HEK293 (cell line): ENCODE measurements around the gene SLC26A1.

Source experiments
- CTCF ChIA-PET: fragments of 350-600 bp; formaldehyde crosslinking; extraction: SDS; loops from one replicate; lab custom pipeline; 2021; ENCODE audit warnings: antibody characterized with exemption; lab: Yijun Ruan, JAX
- POLR2A ChIA-PET: fragments of 300-600 bp; formaldehyde crosslinking; extraction: SDS; loops from one replicate; lab custom pipeline; 2020; ENCODE audit warnings: antibody characterized with exemption, inconsistent platforms; lab: Yijun Ruan, JAX
- H3K27ac ChIP-seq: fragments of 200-500 bp; sonication (Bioruptor generic); 2 replicates; pipeline ENCODE4 v1.5.1; 2014; ENCODE audit warnings: low read depth, low read length, control low read depth, inconsistent platforms; ENCODE audit errors: extremely low read depth
- H3K36me3 ChIP-seq, 2 experiments: fragments of 200-500 bp in 1 of 2; sonication (Bioruptor generic) in 1 of 2; 1 replicate in 1 of 2; 2 replicates in 1 of 2; pipeline ENCODE4 v1.5.1; 2014 to 2017; ENCODE audit warnings: inconsistent platforms in 2 of 2, low read length in 2 of 2; ENCODE audit not compliant: control insufficient read depth in 2 of 2, insufficient read depth in 1 of 2
- H3K4me1 ChIP-seq: fragments of 200-500 bp; sonication (Bioruptor generic); 2 replicates; pipeline ENCODE4 v1.5.1; 2014; ENCODE audit warnings: mild to moderate bottlenecking, low read length, inconsistent platforms; ENCODE audit not compliant: control insufficient read depth, insufficient read depth
- H3K4me3 ChIP-seq: 2 replicates; pipeline ENCODE4 v1.5.1; 2011; ENCODE audit warnings: low read depth, mild to moderate bottlenecking, control low read depth, low read length, moderate library complexity
- H3K9me3 ChIP-seq: fragments of 200-500 bp; sonication (Bioruptor generic); 2 replicates; pipeline ENCODE4 v1.5.1; 2014; ENCODE audit warnings: low read depth, low read length, inconsistent platforms; ENCODE audit not compliant: control insufficient read depth, insufficient read depth
- HOXC10 ChIP-seq: sonication (generic); formaldehyde crosslinking; IDR thresholded peaks from 2 replicates; pipeline ENCODE4 v1.8.1; 2023; ENCODE audit warnings: mild to moderate bottlenecking, missing genetic modification reagents
- KLF16 ChIP-seq: fragments of 450-650 bp; formaldehyde crosslinking; IDR thresholded peaks from 2 replicates; pipeline ENCODE4 v1.5.1; 2017; ENCODE audit warnings: missing biosample characterization, missing genetic modification characterization
- ZBTB17 ChIP-seq: fragments of 450-650 bp; formaldehyde crosslinking; IDR thresholded peaks from 2 replicates; pipeline ENCODE4 v1.5.1; 2016; ENCODE audit warnings: missing biosample characterization, missing genetic modification characterization
- ZBTB20 ChIP-seq: fragments of 450-650 bp; formaldehyde crosslinking; IDR thresholded peaks from 2 replicates; pipeline ENCODE4 v1.5.1; 2016; ENCODE audit warnings: missing biosample characterization, missing genetic modification characterization
- ZBTB48 ChIP-seq: fragments of 450-650 bp; formaldehyde crosslinking; IDR thresholded peaks from 2 replicates; pipeline ENCODE4 v1.5.1; 2016; ENCODE audit warnings: missing biosample characterization, missing genetic modification characterization
- ZFHX2 ChIP-seq: fragments of 450-650 bp; formaldehyde crosslinking; conservative IDR thresholded peaks from 2 replicates; pipeline ENCODE4 v1.5.1; 2016; ENCODE audit warnings: missing biosample characterization, missing genetic modification characterization
- ZFP37 ChIP-seq: fragments of 450-650 bp; formaldehyde crosslinking; IDR thresholded peaks from 2 replicates; pipeline ENCODE4 v1.5.1; 2016; ENCODE audit warnings: missing biosample characterization, missing genetic modification characterization
- ZNF10 ChIP-seq: fragments of 450-650 bp; formaldehyde crosslinking; IDR thresholded peaks from 2 replicates; pipeline ENCODE4 v1.5.1; 2017; ENCODE audit warnings: missing biosample characterization, missing genetic modification characterization
- ZNF214 ChIP-seq: fragments of 450-650 bp; formaldehyde crosslinking; IDR thresholded peaks from 2 replicates; pipeline ENCODE4 v1.5.1; 2017; ENCODE audit warnings: missing biosample characterization, mild to moderate bottlenecking, missing genetic modification characterization, borderline replicate concordance
- ZNF510 ChIP-seq: fragments of 450-650 bp; formaldehyde crosslinking; IDR thresholded peaks from 2 replicates; pipeline ENCODE4 v1.5.1; 2018; ENCODE audit warnings: mild to moderate bottlenecking, missing genetic modification characterization, missing biosample characterization; ENCODE audit not compliant: insufficient replicate concordance
- ZNF560 ChIP-seq: fragments of 450-650 bp; formaldehyde crosslinking; IDR thresholded peaks from 2 replicates; pipeline ENCODE4 v1.5.1; 2017; ENCODE audit warnings: missing biosample characterization, missing genetic modification characterization, borderline replicate concordance
- ZNF621 ChIP-seq: fragments of 450-650 bp; formaldehyde crosslinking; IDR thresholded peaks from 2 replicates; pipeline ENCODE4 v1.5.1; 2017; ENCODE audit warnings: missing biosample characterization, missing genetic modification characterization
- ZNF626 ChIP-seq: fragments of 450-650 bp; sonication (Bioruptor Pico); formaldehyde crosslinking; IDR thresholded peaks from 2 replicates; pipeline ENCODE4 v1.5.1; 2018; ENCODE audit warnings: missing biosample characterization, missing genetic modification characterization, inconsistent platforms
- ZNF701 ChIP-seq: fragments of 450-650 bp; formaldehyde crosslinking; IDR thresholded peaks from 2 replicates; pipeline ENCODE4 v1.5.1; 2016; ENCODE audit warnings: missing biosample characterization, missing genetic modification characterization
- ZNF785 ChIP-seq: fragments of 450-650 bp; formaldehyde crosslinking; IDR thresholded peaks from 2 replicates; pipeline ENCODE4 v1.5.1; 2016; ENCODE audit warnings: missing biosample characterization, missing genetic modification characterization
- ZSCAN30 ChIP-seq: fragments of 450-650 bp; IDR thresholded peaks from 2 replicates; pipeline ENCODE4 v1.5.1; 2018; ENCODE audit warnings: missing biosample characterization, mild to moderate bottlenecking, missing genetic modification characterization, moderate library complexity
- TF ChIP-seq, protein P1 (sequence below): fragments of 450-650 bp; formaldehyde crosslinking; IDR thresholded peaks from 2 replicates; pipeline ENCODE4 v1.5.1; 2016; ENCODE audit warnings: missing biosample characterization, missing genetic modification characterization
- TF ChIP-seq, protein P2 (sequence below): fragments of 450-650 bp; formaldehyde crosslinking; IDR thresholded peaks from 2 replicates; pipeline ENCODE4 v1.5.1; 2017; ENCODE audit warnings: missing biosample characterization, missing genetic modification characterization
- TF ChIP-seq, protein P3 (sequence below): fragments of 450-650 bp; formaldehyde crosslinking; IDR thresholded peaks from 2 replicates; pipeline ENCODE4 v1.5.1; 2016; ENCODE audit warnings: missing biosample characterization, missing genetic modification characterization
- TF ChIP-seq, protein P4 (sequence below): fragments of 450-650 bp; formaldehyde crosslinking; IDR thresholded peaks from 2 replicates; pipeline ENCODE4 v1.5.0; 2017; ENCODE audit warnings: missing biosample characterization, missing genetic modification characterization, borderline replicate concordance
- TF ChIP-seq, protein P5 (sequence below): fragments of 450-650 bp; formaldehyde crosslinking; IDR thresholded peaks from 2 replicates; pipeline ENCODE4 v1.5.1; 2016; ENCODE audit warnings: missing biosample characterization, missing genetic modification characterization
- TF ChIP-seq, protein P6 (sequence below): fragments of 450-650 bp; formaldehyde crosslinking; IDR thresholded peaks from 2 replicates; pipeline ENCODE4 v1.5.1; 2016; ENCODE audit warnings: missing biosample characterization, missing genetic modification characterization

The SLC26A1 gene

DNA sequence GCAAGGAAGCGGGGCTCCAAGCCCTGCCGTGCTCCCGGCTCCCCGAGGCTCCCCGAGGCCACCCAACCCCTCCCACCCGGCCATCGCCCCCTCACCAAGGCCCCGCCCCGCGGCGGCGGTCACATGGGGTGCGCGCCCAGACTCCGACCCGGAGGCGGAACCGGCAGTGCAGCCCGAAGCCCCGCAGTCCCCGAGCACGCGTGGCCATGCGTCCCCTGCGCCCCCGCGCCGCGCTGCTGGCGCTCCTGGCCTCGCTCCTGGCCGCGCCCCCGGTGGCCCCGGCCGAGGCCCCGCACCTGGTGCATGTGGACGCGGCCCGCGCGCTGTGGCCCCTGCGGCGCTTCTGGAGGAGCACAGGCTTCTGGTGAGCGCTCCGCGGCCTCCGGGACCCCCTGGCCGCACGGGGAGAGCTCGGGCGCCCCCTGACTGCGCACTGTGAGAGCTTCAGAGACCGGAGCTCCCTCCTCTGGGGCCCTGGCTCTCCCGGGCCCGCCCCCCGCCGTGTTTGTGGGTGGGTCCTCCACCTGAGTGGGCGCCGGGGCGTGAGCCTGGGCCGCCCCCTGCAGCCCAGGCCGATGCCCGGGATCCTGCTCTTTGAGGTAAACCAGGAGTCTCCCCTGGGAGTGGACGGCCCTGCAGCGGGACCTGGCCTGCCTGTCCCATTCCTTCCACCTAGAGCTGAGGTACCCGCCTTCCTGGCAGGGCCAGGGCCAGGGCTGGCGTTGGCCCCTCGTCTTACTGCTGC lies 6.2 kb downstream of the SLC26A1 start, which contains the start of gene IDUA (continued):
- TF ChIP-seq, protein P1, sequence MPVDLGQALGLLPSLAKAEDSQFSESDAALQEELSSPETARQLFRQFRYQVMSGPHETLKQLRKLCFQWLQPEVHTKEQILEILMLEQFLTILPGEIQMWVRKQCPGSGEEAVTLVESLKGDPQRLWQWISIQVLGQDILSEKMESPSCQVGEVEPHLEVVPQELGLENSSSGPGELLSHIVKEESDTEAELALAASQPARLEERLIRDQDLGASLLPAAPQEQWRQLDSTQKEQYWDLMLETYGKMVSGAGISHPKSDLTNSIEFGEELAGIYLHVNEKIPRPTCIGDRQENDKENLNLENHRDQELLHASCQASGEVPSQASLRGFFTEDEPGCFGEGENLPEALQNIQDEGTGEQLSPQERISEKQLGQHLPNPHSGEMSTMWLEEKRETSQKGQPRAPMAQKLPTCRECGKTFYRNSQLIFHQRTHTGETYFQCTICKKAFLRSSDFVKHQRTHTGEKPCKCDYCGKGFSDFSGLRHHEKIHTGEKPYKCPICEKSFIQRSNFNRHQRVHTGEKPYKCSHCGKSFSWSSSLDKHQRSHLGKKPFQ (tag by site-specific recombination), result no peak
- TF ChIP-seq ZNF621 (tag by site-specific recombination) (no peak), HOXC10 (no peak), ZFHX2 (tag by site-specific recombination) (peak; percentile 66), KLF16 (tag by site-specific recombination) (peak; percentile 18; the same call in 1 of the 2 replicates), ZNF10 (tag by site-specific recombination) (no peak), ZBTB20 (tag by site-specific recombination) (peak; percentile 79)
- TF ChIP-seq, protein P2, sequence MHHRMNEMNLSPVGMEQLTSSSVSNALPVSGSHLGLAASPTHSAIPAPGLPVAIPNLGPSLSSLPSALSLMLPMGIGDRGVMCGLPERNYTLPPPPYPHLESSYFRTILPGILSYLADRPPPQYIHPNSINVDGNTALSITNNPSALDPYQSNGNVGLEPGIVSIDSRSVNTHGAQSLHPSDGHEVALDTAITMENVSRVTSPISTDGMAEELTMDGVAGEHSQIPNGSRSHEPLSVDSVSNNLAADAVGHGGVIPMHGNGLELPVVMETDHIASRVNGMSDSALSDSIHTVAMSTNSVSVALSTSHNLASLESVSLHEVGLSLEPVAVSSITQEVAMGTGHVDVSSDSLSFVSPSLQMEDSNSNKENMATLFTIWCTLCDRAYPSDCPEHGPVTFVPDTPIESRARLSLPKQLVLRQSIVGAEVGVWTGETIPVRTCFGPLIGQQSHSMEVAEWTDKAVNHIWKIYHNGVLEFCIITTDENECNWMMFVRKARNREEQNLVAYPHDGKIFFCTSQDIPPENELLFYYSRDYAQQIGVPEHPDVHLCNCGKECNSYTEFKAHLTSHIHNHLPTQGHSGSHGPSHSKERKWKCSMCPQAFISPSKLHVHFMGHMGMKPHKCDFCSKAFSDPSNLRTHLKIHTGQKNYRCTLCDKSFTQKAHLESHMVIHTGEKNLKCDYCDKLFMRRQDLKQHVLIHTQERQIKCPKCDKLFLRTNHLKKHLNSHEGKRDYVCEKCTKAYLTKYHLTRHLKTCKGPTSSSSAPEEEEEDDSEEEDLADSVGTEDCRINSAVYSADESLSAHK, result no peak
- TF ChIP-seq, protein P3, sequence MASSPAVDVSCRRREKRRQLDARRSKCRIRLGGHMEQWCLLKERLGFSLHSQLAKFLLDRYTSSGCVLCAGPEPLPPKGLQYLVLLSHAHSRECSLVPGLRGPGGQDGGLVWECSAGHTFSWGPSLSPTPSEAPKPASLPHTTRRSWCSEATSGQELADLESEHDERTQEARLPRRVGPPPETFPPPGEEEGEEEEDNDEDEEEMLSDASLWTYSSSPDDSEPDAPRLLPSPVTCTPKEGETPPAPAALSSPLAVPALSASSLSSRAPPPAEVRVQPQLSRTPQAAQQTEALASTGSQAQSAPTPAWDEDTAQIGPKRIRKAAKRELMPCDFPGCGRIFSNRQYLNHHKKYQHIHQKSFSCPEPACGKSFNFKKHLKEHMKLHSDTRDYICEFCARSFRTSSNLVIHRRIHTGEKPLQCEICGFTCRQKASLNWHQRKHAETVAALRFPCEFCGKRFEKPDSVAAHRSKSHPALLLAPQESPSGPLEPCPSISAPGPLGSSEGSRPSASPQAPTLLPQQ (tag by site-specific recombination), result 0 out of 2 replicates have a peak, but pooled peaks have one; percentile 11
- TF ChIP-seq, protein P4, sequence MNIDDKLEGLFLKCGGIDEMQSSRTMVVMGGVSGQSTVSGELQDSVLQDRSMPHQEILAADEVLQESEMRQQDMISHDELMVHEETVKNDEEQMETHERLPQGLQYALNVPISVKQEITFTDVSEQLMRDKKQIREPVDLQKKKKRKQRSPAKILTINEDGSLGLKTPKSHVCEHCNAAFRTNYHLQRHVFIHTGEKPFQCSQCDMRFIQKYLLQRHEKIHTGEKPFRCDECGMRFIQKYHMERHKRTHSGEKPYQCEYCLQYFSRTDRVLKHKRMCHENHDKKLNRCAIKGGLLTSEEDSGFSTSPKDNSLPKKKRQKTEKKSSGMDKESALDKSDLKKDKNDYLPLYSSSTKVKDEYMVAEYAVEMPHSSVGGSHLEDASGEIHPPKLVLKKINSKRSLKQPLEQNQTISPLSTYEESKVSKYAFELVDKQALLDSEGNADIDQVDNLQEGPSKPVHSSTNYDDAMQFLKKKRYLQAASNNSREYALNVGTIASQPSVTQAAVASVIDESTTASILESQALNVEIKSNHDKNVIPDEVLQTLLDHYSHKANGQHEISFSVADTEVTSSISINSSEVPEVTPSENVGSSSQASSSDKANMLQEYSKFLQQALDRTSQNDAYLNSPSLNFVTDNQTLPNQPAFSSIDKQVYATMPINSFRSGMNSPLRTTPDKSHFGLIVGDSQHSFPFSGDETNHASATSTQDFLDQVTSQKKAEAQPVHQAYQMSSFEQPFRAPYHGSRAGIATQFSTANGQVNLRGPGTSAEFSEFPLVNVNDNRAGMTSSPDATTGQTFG (tag by site-specific recombination), result no peak

DNA sequence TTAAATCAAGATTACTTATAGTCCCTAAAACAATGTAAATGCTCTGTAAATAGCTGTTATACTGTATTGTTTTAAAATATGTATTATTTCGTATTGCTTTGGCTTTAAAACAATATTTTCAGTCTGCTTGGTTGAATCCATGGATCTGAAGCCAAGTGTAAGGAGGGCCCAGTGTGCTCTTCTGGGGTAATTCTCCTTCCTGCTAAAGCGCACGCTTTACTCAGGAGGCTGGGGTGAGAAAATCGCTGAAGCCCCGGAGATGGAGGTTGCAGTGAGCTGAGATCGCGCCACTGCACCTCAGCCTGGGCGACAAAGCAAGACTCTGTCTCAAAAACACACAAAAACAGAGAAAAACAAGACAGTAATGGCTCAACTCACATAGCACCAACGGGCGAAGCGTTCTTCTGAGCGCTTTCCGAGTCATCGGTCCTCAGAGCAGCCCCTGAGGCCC lies 6.8 kb downstream of the SLC26A1 start:
- no peak overlapping the region; the same call in 1 of the 2 replicates for H3K27ac ChIP-seq
- ChIA-PET POLR2A (no interaction called here), CTCF (interaction anchor here (0.9 to 2.1 kb wide), 4 partner anchors 12 to 244 kb away, joined by 4 to 12 read pairs (median 4); no protein-coding TSS in a partner anchor)
- TF ChIP-seq ZNF626 (tag by site-specific recombination) (no peak), ZSCAN30 (tag by site-specific recombination) (no peak), ZNF785 (no peak), ZFP37 (no peak), ZNF701 (tag by site-specific recombination) (no peak), ZNF560 (tag by site-specific recombination) (no peak), ZNF510 (no peak), ZBTB48 (tag by site-specific recombination) (0 out of 2 replicates have a peak, but pooled peaks have one; percentile 26), ZBTB17 (peak; percentile 70), ZNF214 (no peak)
- TF ChIP-seq, protein P5, sequence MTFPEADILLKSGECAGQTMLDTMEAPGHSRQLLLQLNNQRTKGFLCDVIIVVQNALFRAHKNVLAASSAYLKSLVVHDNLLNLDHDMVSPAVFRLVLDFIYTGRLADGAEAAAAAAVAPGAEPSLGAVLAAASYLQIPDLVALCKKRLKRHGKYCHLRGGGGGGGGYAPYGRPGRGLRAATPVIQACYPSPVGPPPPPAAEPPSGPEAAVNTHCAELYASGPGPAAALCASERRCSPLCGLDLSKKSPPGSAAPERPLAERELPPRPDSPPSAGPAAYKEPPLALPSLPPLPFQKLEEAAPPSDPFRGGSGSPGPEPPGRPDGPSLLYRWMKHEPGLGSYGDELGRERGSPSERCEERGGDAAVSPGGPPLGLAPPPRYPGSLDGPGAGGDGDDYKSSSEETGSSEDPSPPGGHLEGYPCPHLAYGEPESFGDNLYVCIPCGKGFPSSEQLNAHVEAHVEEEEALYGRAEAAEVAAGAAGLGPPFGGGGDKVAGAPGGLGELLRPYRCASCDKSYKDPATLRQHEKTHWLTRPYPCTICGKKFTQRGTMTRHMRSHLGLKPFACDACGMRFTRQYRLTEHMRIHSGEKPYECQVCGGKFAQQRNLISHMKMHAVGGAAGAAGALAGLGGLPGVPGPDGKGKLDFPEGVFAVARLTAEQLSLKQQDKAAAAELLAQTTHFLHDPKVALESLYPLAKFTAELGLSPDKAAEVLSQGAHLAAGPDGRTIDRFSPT, result no peak
- TF ChIP-seq, protein P6, sequence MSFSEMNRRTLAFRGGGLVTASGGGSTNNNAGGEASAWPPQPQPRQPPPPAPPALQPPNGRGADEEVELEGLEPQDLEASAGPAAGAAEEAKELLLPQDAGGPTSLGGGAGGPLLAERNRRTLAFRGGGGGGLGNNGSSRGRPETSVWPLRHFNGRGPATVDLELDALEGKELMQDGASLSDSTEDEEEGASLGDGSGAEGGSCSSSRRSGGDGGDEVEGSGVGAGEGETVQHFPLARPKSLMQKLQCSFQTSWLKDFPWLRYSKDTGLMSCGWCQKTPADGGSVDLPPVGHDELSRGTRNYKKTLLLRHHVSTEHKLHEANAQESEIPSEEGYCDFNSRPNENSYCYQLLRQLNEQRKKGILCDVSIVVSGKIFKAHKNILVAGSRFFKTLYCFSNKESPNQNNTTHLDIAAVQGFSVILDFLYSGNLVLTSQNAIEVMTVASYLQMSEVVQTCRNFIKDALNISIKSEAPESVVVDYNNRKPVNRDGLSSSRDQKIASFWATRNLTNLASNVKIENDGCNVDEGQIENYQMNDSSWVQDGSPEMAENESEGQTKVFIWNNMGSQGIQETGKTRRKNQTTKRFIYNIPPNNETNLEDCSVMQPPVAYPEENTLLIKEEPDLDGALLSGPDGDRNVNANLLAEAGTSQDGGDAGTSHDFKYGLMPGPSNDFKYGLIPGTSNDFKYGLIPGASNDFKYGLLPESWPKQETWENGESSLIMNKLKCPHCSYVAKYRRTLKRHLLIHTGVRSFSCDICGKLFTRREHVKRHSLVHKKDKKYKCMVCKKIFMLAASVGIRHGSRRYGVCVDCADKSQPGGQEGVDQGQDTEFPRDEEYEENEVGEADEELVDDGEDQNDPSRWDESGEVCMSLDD, result 0 out of 2 replicates have a peak, but pooled peaks have one; percentile 18

More for the DNA sequence above, 6.8 kb downstream of the SLC26A1 start:
- Histone ChIP-seq H3K36me3 (peaks cover 0 to 4% of the 10 kb centered on the region in 2 experiments; a peak in 1 of 3 replicates), H3K9me3 (no peaks in the 10 kb centered on the region), H3K4me3 (peak overlapping the region; percentile 36), H3K4me1 (no peaks in the 10 kb centered on the region)
